ENCODE results near the gene MGAT4B. TPM values are rescaled to one million over a fixed set of nuclear protein-coding genes. Genes with fewer than 3 reads are reported as not detected.

The MGAT4B gene
- total and polyA plus RNA-seq, 2 of the 4 experiments (the other 2 are of a cell fraction) = 73.7 to 155 TPM

DNA sequence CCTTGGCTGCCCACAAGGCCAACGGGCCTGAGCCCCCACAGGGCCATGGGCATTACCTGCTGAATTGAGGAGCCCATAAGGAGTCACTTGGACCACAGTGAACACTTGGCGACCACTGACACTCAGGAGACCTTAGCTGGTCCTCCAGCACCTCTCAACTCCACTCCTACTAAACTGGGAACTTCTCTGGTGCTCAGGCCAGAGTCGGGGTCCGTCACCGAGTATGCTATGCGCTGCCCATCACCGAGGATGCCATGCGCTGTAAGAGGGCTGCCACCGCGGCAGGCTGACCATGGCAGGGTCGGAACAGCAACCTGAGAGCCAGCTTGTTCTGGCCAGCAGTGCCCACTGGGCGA is 13.4 kb upstream of the MGAT4B start (continued):
- TF ChIP-seq, protein P1, sequence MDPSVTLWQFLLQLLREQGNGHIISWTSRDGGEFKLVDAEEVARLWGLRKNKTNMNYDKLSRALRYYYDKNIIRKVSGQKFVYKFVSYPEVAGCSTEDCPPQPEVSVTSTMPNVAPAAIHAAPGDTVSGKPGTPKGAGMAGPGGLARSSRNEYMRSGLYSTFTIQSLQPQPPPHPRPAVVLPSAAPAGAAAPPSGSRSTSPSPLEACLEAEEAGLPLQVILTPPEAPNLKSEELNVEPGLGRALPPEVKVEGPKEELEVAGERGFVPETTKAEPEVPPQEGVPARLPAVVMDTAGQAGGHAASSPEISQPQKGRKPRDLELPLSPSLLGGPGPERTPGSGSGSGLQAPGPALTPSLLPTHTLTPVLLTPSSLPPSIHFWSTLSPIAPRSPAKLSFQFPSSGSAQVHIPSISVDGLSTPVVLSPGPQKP (IDR thresholded peaks at IDR 0.05; ENCODE audit: borderline replicate concordance, low read depth, low read length) = no peak
- no peak for TF ChIP-seq MXI1 (IDR thresholded peaks at IDR 0.05; ENCODE audit: borderline replicate concordance, low read depth, low read length)
- TF ChIP-seq MAZ (IDR thresholded peaks at IDR 0.05; ENCODE audit: borderline replicate concordance, low read depth, low read length) = no peak
- TF ChIP-seq RAD21 (IDR thresholded peaks at IDR 0.05; ENCODE audit: low read length) = no peak

All from IMR-90 (cell line).